GM12864 (cell line): Measurements from ENCODE around the gene CYP4B1.

Source experiments
- DNase-seq: peaks from one replicate; pipeline ENCODE4 v3.0.0-alpha.2; 2011; ENCODE audit warnings: low read depth
- H3K4me3 ChIP-seq: 2 replicates; pipeline ENCODE4 v1.5.1; 2011; ENCODE audit warnings: mild to moderate bottlenecking, low read depth, low read length, control low read depth
- TF ChIP-seq, protein P1 (sequence below): IDR thresholded peaks from 2 replicates; pipeline ENCODE4 v1.5.1; 2011; ENCODE audit warnings: low read depth, mild to moderate bottlenecking, moderate library complexity, low read length, control low read depth, inconsistent platforms; ENCODE audit errors: missing control alignments

CYP4B1 gene

DNA sequence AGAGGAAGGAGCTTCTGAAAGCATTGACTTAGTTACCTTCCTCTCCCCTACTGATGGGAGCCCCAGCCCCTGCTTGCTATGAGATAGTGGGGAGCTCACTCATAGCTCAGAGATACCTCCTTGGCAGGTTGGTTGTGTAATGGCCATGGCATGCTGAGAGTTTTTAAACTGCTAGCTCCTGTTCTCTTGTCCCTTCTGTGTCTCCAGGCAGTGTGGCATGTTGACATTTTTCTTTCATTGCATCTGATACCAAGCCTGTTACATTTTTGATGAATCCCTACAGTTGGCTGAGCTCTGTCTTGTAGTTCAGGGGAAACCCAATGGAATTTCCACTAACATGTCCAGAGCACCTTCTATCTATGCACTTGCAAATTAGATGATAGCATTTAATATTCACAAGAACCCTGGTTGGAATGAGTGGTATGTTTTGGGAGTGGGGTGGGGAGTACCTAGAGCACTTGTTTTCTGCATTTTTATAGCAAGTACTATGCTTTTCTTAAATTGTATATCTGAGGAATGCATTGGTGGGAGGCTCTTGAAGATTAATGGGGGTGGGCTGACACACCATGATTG is 40.8 kb upstream of the CYP4B1 start:
- H3K4me3 ChIP-seq = no peak overlapping the region
- DNase-seq = no peak
- TF ChIP-seq, protein P1, sequence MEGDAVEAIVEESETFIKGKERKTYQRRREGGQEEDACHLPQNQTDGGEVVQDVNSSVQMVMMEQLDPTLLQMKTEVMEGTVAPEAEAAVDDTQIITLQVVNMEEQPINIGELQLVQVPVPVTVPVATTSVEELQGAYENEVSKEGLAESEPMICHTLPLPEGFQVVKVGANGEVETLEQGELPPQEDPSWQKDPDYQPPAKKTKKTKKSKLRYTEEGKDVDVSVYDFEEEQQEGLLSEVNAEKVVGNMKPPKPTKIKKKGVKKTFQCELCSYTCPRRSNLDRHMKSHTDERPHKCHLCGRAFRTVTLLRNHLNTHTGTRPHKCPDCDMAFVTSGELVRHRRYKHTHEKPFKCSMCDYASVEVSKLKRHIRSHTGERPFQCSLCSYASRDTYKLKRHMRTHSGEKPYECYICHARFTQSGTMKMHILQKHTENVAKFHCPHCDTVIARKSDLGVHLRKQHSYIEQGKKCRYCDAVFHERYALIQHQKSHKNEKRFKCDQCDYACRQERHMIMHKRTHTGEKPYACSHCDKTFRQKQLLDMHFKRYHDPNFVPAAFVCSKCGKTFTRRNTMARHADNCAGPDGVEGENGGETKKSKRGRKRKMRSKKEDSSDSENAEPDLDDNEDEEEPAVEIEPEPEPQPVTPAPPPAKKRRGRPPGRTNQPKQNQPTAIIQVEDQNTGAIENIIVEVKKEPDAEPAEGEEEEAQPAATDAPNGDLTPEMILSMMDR = no peak

DNA sequence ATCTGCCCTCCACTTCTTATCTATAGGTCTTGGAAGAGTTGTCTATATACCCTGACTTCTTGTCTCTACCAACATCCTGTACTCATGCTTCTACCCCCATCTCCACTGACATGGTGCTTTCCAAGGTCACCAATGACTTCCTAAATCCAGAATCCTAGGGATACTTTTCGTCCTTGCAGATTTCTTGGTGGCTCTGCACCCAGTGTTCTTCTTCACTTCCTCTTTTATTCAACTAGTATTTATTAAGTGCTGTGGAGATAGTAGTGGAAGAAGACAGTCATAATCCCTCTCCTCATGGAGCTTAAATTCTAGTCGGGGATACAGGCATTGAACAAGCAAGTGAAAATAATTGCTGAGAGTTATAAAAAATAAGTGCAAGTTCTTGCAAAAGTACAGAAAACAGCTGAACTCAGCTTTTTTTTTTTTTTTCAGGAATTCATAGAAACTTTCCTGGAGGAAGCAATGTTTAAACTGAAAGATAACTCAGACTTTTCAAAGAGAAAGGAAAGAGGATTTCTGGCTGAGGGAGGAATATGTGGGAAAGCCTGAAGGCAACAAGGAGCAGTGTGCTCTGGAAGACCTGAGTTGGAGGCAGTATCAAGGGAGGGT is 38.2 kb upstream of the CYP4B1 start:
- H3K4me3 ChIP-seq = no peak overlapping the region
- TF ChIP-seq, protein P1 = no peak
- no peak for DNase-seq

DNA sequence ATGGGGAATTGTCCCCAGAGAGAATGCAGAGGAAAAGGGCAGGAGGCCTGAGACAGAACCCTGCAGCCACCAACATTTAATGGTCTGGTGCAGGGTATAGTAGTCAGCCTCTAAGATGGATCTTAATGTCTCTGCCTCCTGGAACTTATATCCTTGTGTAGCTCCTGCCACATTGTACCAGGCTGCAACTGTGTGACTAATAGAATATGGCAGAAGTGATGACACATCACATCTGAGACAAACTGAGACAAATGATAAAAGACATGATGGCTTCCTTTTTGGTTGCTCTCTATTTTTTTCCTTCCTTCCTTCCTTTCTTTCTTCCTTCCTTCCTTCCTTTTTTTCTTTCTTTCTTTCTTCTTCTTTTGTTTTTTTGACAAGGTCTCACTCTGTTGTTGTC is 37.1 kb upstream of the CYP4B1 start:
- DNase-seq = no peak
- TF ChIP-seq, protein P1 = no peak
- no peak overlapping the region for H3K4me3 ChIP-seq

DNA sequence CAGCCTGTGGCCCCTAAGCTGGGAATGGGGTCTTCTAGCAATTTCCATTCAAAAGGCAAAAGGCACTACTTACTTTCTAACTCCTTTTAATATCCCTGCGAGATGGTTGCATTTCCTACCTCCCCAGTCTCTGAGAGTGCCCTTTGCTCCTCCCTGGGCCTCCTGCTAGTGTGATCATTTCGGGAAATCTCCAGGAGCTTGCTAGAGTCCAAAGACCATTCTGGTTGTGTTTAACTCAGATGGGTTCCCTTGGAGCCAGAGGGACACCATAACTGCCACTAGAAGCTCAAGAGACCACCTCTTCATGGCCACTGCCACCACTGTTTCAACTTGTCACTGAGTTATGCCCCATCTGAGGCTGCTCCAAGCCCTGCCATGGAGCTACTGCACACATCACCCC is 34.4 kb upstream of the CYP4B1 start:
- no peak for DNase-seq
- H3K4me3 ChIP-seq = no peak overlapping the region
- TF ChIP-seq, protein P1 = no peak

DNA sequence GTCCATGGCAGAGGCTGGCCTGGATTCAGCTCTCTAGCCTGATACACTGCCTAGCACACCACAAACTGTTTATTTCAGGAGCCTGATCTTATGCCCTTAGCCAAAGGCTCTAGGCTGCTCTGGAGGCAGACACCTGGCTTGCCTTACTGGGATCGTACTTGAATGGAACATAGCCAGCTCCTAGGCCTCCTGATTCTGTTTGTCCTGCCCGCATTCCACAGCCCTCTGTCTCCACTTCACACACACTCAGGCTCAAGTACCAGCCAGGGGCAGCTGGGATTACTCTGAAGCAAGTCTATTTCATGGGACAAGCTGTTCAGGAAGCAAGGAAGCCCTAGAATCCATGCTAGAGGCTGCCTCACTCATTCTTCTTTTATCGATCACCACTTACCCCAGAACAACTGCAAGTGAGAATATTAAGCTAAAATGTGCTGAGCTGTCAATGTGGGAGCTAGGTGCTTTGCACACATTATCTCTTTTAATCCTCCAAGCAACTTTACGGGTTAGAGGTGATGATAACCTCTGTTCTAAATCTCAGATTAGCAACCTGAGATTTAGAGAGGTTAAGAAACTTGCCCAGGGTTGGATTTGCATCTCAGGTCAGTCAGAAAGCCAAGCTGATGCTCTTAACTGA is 31.1 kb upstream of the CYP4B1 start:
- no peak for DNase-seq
- TF ChIP-seq, protein P1 = no peak
- no peak overlapping the region for H3K4me3 ChIP-seq

DNA sequence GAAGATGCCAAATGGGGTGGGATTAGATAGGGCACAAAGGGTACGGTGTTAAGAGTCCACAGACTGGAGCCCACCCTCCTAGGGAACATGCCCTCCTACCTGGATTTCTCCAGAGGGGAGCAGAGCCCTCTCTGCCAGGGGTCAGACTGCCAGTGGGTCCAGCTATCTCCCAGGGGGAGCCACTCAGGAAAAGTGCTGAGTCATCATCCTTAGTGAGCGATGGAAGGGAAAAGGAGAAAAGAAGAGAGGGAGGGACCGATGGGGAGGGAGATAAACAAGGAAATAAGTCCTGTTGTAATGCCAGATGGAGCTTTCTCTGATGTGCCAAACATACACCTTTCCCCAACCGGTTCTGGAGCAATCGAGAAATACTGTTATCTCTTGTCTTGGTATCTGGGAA is 30.4 kb upstream of the CYP4B1 start:
- TF ChIP-seq, protein P1 = no peak
- no peak overlapping the region for H3K4me3 ChIP-seq
- DNase-seq = no peak
